Measurements from ENCODE around the gene CFAP99. TPM values are rescaled to one million over a fixed set of nuclear protein-coding genes. Genes with fewer than 3 reads are reported as not detected.

The CFAP99 gene
- total RNA-seq, 1 donor from 2014 or later = not detected

DNA sequence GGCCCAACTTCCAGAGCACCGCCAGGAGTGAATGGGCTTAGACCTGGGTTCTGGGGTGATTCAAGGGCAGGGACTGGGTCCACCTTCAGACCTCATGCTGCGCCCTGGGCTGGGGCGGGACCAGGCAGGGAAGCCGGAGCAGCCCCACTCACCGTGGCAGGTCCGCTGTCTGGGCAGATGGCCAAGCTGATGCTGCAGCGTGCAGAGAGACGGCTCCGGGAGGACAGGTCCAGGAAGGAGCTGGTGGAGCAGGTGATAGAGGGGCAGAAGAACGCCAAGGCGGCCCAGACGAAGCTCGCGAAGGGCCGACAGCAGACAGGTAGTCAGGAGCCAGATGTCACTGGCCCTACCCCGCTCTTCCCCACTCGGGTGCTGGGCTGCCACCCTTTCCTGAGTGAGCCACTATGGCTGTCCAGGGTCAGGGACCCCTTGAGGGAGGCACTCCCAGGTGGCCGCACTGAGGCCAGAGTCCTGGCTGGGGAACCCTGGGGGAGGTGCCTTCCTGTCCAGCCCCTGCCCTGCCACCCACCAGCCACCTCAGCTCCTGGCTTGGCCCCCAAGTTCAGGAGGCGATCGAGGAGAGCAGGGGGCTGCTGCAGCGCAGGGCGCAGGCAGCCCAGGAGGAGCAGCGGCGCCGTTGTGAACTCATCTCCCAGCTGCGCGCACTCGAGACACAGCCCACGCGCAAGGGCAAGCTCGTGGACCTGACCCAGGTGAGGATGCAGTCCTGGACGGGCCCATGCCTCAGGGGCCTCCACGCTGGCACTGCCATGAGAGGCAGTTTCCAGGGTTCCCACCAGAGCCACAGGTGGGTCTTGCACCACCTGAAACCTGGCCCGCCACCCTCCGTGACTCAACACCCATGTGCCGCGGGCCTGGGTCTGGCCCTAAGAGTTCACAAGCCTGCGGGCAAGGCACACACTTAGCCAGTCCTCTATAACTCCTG, 40.1 kb downstream of the CFAP99 start:
- no peak overlapping the region for H3K4me3 ChIP-seq (ENCODE audit: low read depth, low read length)
- TF ChIP-seq, protein P1, sequence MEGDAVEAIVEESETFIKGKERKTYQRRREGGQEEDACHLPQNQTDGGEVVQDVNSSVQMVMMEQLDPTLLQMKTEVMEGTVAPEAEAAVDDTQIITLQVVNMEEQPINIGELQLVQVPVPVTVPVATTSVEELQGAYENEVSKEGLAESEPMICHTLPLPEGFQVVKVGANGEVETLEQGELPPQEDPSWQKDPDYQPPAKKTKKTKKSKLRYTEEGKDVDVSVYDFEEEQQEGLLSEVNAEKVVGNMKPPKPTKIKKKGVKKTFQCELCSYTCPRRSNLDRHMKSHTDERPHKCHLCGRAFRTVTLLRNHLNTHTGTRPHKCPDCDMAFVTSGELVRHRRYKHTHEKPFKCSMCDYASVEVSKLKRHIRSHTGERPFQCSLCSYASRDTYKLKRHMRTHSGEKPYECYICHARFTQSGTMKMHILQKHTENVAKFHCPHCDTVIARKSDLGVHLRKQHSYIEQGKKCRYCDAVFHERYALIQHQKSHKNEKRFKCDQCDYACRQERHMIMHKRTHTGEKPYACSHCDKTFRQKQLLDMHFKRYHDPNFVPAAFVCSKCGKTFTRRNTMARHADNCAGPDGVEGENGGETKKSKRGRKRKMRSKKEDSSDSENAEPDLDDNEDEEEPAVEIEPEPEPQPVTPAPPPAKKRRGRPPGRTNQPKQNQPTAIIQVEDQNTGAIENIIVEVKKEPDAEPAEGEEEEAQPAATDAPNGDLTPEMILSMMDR (conservative IDR thresholded peaks at IDR 0.05; ENCODE audit: low read depth, low read length) = no peak
- no peak for DNase-seq (ENCODE audit: low read depth)

DNA sequence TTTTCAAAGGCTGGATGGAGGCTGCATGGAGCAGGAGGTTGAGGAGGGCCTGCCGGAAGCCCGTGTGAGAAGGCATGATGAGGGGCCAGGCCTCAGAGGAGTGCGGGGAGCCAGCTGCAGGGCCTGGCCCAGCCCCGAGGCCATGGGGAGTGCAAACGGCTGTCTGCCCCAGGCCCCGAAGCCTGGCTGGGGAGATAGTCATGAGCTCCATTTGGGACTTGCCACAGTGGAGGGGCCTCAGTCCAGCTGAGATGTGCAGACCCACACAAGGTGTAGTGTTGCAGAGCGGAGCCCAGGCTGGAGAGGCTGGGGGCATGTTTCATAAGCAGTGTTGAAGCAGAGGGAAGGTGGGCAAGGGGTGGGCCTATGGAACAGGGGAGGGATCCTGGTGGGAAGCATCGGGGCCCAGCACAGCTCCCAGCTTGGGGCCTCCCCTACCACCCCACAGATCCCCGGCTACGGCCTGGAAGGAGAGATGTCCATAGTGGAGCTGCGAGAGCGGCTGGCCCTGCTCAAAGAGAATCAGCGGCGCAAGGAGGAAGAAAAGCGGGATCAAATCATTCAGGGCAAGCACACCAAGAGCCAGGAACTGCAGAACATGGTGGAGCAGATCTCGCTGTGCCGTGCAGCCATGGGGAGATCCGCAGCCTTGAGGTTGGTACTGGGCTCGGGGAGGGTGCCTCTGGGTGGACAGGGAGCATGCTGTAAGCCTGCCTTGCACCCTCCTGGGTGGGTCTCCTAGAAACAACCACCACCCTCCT, 41.0 kb downstream of the CFAP99 start:
- DNase-seq (ENCODE audit: low read depth) = no peak
- TF ChIP-seq, protein P1 (conservative IDR thresholded peaks at IDR 0.05; ENCODE audit: low read depth, low read length) = no peak
- H3K4me3 ChIP-seq (ENCODE audit: low read depth, low read length) = no peak overlapping the region

DNA sequence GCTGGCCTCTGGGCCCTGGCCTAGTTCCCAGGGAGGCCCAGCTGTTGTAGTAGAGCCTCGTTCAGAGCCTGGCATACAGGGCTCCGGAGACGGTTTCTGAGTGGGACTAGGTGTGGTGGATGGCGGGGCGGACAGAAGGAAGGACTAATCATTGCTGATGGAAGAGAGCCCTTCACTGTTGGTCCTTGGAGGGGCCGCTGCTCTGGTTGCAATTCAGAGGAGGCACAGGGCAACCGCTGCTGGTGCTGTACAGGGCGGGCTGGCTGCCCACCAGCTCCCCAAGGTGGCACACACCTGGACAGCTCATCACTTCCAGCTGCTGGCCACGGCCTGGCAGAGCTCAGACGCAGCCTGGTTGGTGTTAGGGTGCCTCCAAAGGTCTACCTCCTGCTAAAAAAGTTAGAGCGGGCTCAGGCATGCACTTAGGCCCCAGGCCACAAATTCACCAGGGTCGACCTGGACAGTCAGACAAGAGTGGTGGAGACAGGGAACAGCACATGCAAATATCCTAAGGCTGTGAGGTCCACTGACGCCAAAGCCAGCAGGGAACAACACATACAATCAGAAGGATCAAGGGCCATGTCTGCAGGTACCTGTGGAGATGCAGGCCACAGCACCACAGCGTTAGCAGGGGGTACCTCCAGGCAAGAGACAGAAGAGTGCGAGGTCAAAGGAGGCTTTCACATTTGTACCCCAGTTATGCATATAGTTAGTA, 42.6 kb downstream of the CFAP99 start:
- H3K4me3 ChIP-seq (ENCODE audit: low read depth, low read length) = no peak overlapping the region
- no peak for DNase-seq (ENCODE audit: low read depth)
- TF ChIP-seq, protein P1 (conservative IDR thresholded peaks at IDR 0.05; ENCODE audit: low read depth, low read length) = no peak

DNA sequence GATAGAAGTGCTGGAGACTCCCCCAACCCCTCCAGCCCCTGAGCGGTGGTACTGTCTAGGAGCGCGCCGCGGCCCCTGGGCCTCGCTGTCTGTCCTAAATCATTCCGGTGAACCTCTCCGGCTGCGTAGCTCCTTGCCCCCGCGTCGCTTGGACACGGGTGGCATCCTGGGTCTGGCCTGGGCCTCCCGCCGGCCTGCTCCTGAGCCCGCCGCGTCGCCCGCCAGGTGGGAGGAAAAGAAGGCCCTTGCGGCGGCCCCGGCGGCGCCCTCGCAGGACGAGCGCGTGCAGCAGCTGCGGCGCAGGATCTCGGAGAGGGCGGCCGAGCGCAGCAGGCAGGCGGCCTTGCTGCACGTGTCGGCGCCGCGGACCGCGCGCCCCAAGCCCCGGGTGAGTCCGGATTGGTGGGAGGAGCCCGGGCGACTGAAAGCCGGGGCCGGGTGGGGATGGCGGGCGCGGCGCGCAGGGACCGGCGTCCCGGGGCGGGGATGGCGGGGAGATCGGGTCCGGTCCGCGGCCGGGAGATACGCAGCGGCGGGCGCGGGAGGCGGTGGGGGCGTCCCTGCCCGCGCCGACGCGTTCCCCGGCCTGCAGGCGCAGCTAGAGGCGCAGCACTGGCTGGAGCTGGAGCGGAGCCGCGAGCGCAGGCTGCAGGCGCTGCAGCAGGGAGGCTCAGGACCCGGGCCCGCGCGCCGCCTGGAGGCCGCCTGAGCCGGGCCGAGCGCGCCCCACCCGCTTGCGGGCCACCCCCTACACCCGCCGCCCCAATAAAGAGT, 43.6 kb downstream of the CFAP99 start:
- TF ChIP-seq, protein P1 (conservative IDR thresholded peaks at IDR 0.05; ENCODE audit: low read depth, low read length) = peak; percentile 27

DNA sequence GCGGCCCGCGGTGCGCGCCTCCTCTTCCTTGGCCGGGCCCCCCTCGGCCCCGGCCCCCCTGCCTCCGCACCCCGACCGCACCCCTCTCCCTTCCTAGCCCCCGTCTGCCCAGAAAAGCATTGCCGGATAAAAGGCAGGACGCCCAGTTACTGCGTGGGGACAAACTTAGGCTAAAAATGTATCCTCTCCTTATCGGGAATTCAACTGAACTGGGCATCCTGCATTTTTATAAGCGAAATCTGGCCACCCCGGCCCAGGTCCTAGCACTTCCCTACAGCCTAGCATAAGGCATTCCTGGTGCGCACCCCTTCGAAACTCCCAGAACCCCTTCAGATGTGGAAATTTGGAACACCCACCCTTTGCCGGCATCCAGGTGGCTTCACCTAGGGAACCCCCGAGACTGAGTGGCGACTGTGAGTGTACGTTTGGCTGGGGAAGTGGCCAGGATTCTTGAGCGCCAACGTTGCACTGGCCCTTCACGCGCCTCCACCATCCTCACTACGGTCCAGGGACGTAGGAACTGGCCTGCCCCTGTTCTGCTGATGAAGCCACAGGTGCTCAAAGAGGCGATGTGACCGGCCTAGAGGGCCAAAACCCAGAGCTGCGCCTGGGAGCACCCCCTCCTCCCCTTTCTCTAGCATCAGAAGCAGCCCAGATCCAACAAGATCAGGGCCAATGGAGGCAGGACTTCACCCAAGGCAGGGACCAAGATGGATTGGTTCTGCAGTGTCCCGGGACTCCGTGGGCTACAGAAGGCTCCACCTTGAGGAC, 44.4 kb downstream of the CFAP99 start:
- DNase-seq (ENCODE audit: low read depth) = no peak
- TF ChIP-seq, protein P1 (conservative IDR thresholded peaks at IDR 0.05; ENCODE audit: low read depth, low read length) = no peak
- H3K4me3 ChIP-seq (ENCODE audit: low read depth, low read length) = peak overlapping the region; percentile 44

More for the DNA sequence above, 43.6 kb downstream of the CFAP99 start:
- DNase-seq (ENCODE audit: low read depth) = no peak
- H3K4me3 ChIP-seq (ENCODE audit: low read depth, low read length) = peak overlapping the region; percentile 44
